Adrenal gland (tissue), 12 donors: ENCODE measurements around the gene SAMD4B. TPM values are rescaled to one million over a fixed set of nuclear protein-coding genes. Genes with fewer than 3 reads are reported as not detected.
A peak's percentile ranks its signal among the peaks of the same experiment; 100 is the strongest.

ENCODE experiments used
- DNase-seq, 7 donors: peaks; one replicate each; pipeline ENCODE4 v3.0.0-alpha.2; 2019 to 2020
- H3K27ac ChIP-seq, 5 donors: fragments of 200-600 bp; sonication (generic) in 4 of 5; 1 replicate in 3 of 5; 2 replicates in 2 of 5; pipeline versions ENCODE4 v1.5.1 to v1.8.0; 2016 to 2020; ENCODE audit warnings: mild to moderate bottlenecking in 1 of 5
- H3K27me3 ChIP-seq: fragments of 200-600 bp; 2 replicates; pipeline ENCODE4 v1.8.0; 2021
- H3K36me3 ChIP-seq, 2 donors: fragments of 200-600 bp; replicated peaks in 1 of 2; 1 replicate in 1 of 2; 2 replicates in 1 of 2; pipeline versions ENCODE4 v1.5.1 to v1.8.0; 2018 to 2022
- H3K4me1 ChIP-seq, 2 donors: fragments of 200-600 bp; replicated peaks in 1 of 2; 1 replicate in 1 of 2; 2 replicates in 1 of 2; pipeline versions ENCODE4 v1.5.1 to v1.8.0; 2018 to 2021
- H3K4me3 ChIP-seq, 4 donors: fragments of 200-600 bp; sonication (generic) in 3 of 4; one replicate each; pipeline ENCODE4 v1.5.1; 2016 to 2018
- H3K9me3 ChIP-seq, 3 donors: fragments of 200-600 bp; sonication (generic) in 1 of 3; replicated peaks in 1 of 3; 1 replicate in 2 of 3; 2 replicates in 1 of 3; pipeline versions ENCODE4 v1.5.1 to v1.8.0; 2016 to 2021
- CTCF ChIP-seq, 6 experiments: fragments of 450-650 bp in 4 of 6; fragments of 200-600 bp in 2 of 6; sonication (generic) in 1 of 6; IDR thresholded peaks; 1 replicate in 5 of 6; 2 replicates in 1 of 6; pipeline versions ENCODE4 v1.5.1 to v1.8.0; 2016 to 2021; ENCODE audit warnings: antibody characterized with exemption in 6 of 6, mild to moderate bottlenecking in 2 of 6, moderate library complexity in 1 of 6
- POLR2A ChIP-seq, 2 donors: fragments of 450-650 bp; IDR thresholded peaks; one replicate each; pipeline ENCODE4 v1.6.1; 2017; ENCODE audit warnings: antibody characterized with exemption in 2 of 2, mild to moderate bottlenecking in 2 of 2, moderate library complexity in 1 of 2
- WGBS, 4 donors: extraction: QIAGEN DNeasy Blood & Tissue Kit in 2 of 4; methylation state at CpG; one replicate each; pipeline versions ENCODE4 v1.1.5 to v1.1.7; 2013 to 2017; 5-methylcytosine and 5-hydroxymethylcytosine counted together
- intact Hi-C, 2 donors: fragments of 100-400 bp; cut with DNase I; formaldehyde crosslinking; loops; one replicate each; pipeline versions ENCODE4 v1.14.1 to v1.15.0; 2022 to 2023
- polyA plus RNA-seq, 3 donors: library from polyadenylated mRNA; stranded (reverse); fragments of 200-250 nt in 2 of 3; fragments of 350-450 nt in 1 of 3; fragmentation: Illumina TruSeq in 1 of 3; extraction: RNeasy Lipid Tissue Mini Kit (QIAGEN cat#74804) in 1 of 3; gene quantifications; one replicate each; pipeline ENCODE4 v1.2.3, GENCODE V29; 2013 to 2014
- total RNA-seq, 9 donors: library from RNA; depleted of rRNA in 4 of 9; stranded (reverse); fragments of >200 nt in 4 of 9; fragments of 120-200 nt in 1 of 9; fragmentation: NEBNext Ultra II Directional in 1 of 9; extraction: Animal tissue kit (Norgen Biotek cat#: 25700) in 1 of 9; gene quantifications; one replicate each; pipeline versions ENCODE4 v1.1.0 to v1.2.4, GENCODE V29; 2013 to 2023
- donor health status: healthy with polysubstance abuse.
- donor health status: Bipolar disorder and iron deficiency.
- donor health status: DM: yes; HTN: yes; CAD: no.
- donor health status: DM: no; HTN: no; CAD: no.
- donor health status: DM: no; HTN: no; CAD: no.
- donor health status: DM: yes; HTN: yes; CAD: no.

The SAMD4B gene
- total and polyA plus RNA-seq, 12 donors: 37.9 to 280 (median 98.6) TPM

- TF ChIP-seq POLR2A (IDR thresholded peaks at IDR 0.05) (no peak), CTCF (IDR thresholded peaks at IDR 0.05) (no peak)
- WGBS, 4 donors: 90 to 93% (median 92%) methylated on average over 5 of the region's 5 CpGs
- peaks cover 0 to 76% of the 10 kb centered on the region in 2 donors for H3K36me3 ChIP-seq
- no peaks in the 10 kb centered on the region for H3K9me3 ChIP-seq
- no peaks in the 10 kb centered on the region for H3K27me3 ChIP-seq
- DNase-seq: no peak
- peak overlapping the region in 2 of 5 donors; percentile 43 to 74 for H3K27ac ChIP-seq
- intact Hi-C loops: no loop called here
- peaks cover 7 to 18% of the 10 kb centered on the region in 2 donors for H3K4me1 ChIP-seq
- H3K4me3 ChIP-seq: no peak overlapping the region
These were observed 13.0 kb downstream of the SAMD4B start for GRCh38 chr19:39355253-39355652.

GRCh38 chr19:39356073-39356472 lies 13.9 kb downstream of the SAMD4B start:
- Histone ChIP-seq H3K27me3 (no peaks in the 10 kb centered on the region), H3K36me3 (peaks cover 0 to 84% of the 10 kb centered on the region in 2 donors), H3K27ac (peak overlapping the region in 3 of 5 donors; percentile 39 to 74 (median 43)), H3K4me1 (peaks cover 7 to 16% of the 10 kb centered on the region in 2 donors), H3K4me3 (no peak overlapping the region), H3K9me3 (no peaks in the 10 kb centered on the region)
- intact Hi-C loops: no loop called here
- TF ChIP-seq CTCF (IDR thresholded peaks at IDR 0.05) (no peak), POLR2A (IDR thresholded peaks at IDR 0.05) (no peak)
- 42 to 62% (median 51%) methylated on average over 3 of the region's 3 CpGs for WGBS, 4 donors
- peak in 6 of 7 donors; percentile 50 to 75 (median 69) for DNase-seq

- Histone ChIP-seq H3K4me1 (peaks cover 7 to 10% of the 10 kb centered on the region in 2 donors), H3K9me3 (no peaks in the 10 kb centered on the region), H3K27me3 (no peaks in the 10 kb centered on the region), H3K27ac (peak overlapping the region in 2 of 5 donors; percentile 38 to 43), H3K4me3 (no peak overlapping the region), H3K36me3 (peaks cover 0 to 87% of the 10 kb centered on the region in 2 donors)
- intact Hi-C loops: no loop called here
- WGBS, 4 donors: 87 to 100% (median 91%) methylated on average over 1 to 18 of the region's 18 CpGs
- TF ChIP-seq POLR2A (IDR thresholded peaks at IDR 0.05): no peak
- TF ChIP-seq CTCF (IDR thresholded peaks at IDR 0.05): no peak
- no peak for DNase-seq
These were observed 14.4 kb downstream of the SAMD4B start for GRCh38 chr19:39356647-39357046.

GRCh38 chr19:39359026-39359425 lies 16.8 kb downstream of the SAMD4B start:
- intact Hi-C loops: no loop called here
- Histone ChIP-seq H3K27me3 (no peaks in the 10 kb centered on the region), H3K4me1 (peaks cover 19 to 29% of the 10 kb centered on the region in 2 donors), H3K36me3 (peaks cover 0 to 78% of the 10 kb centered on the region in 2 donors), H3K4me3 (no peak overlapping the region), H3K27ac (no peak overlapping the region), H3K9me3 (no peaks in the 10 kb centered on the region)
- DNase-seq: no peak
- no peak for TF ChIP-seq POLR2A (IDR thresholded peaks at IDR 0.05)
- no peak for TF ChIP-seq CTCF (IDR thresholded peaks at IDR 0.05)
- WGBS, 4 donors: 90 to 98% (median 94%) methylated on average over 3 of the region's 3 CpGs
